Activated naive CD4-positive, alpha-beta T cell treated with anti-CD3 and anti-CD28 coated beads, Interleukin-2, amount 50 U/mL, for 24 hours (primary cell): ENCODE data around the gene TMCC3.
"Not testable (repeated sequence)": the region's sequence is repeated elsewhere in the genome, so short reads cannot be mapped to it uniquely, and the experiment has no call there.

ENCODE experiments used
- H3K27ac Mint-ChIP-seq: one replicate; pipeline ENCODE4 v1.8.0; 2021; ENCODE audit warnings: mild to moderate bottlenecking, mixed read lengths
- H3K27me3 Mint-ChIP-seq: one replicate; pipeline ENCODE4 v1.8.0; 2021; ENCODE audit warnings: mixed read lengths
- H3K36me3 Mint-ChIP-seq: one replicate; pipeline ENCODE4 v1.8.0; 2021; ENCODE audit warnings: mixed read lengths
- H3K4me1 Mint-ChIP-seq: one replicate; pipeline ENCODE4 v1.8.0; 2021; ENCODE audit warnings: mixed read lengths
- H3K4me3 Mint-ChIP-seq: one replicate; pipeline ENCODE4 v1.8.0; 2021; ENCODE audit warnings: mild to moderate bottlenecking, mixed read lengths
- H3K9me3 Mint-ChIP-seq: one replicate; pipeline ENCODE4 v1.8.0; 2021; ENCODE audit warnings: mixed read lengths

Gene TMCC3, protein sequence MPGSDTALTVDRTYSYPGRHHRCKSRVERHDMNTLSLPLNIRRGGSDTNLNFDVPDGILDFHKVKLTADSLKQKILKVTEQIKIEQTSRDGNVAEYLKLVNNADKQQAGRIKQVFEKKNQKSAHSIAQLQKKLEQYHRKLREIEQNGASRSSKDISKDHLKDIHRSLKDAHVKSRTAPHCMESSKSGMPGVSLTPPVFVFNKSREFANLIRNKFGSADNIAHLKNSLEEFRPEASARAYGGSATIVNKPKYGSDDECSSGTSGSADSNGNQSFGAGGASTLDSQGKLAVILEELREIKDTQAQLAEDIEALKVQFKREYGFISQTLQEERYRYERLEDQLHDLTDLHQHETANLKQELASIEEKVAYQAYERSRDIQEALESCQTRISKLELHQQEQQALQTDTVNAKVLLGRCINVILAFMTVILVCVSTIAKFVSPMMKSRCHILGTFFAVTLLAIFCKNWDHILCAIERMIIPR

DNA sequence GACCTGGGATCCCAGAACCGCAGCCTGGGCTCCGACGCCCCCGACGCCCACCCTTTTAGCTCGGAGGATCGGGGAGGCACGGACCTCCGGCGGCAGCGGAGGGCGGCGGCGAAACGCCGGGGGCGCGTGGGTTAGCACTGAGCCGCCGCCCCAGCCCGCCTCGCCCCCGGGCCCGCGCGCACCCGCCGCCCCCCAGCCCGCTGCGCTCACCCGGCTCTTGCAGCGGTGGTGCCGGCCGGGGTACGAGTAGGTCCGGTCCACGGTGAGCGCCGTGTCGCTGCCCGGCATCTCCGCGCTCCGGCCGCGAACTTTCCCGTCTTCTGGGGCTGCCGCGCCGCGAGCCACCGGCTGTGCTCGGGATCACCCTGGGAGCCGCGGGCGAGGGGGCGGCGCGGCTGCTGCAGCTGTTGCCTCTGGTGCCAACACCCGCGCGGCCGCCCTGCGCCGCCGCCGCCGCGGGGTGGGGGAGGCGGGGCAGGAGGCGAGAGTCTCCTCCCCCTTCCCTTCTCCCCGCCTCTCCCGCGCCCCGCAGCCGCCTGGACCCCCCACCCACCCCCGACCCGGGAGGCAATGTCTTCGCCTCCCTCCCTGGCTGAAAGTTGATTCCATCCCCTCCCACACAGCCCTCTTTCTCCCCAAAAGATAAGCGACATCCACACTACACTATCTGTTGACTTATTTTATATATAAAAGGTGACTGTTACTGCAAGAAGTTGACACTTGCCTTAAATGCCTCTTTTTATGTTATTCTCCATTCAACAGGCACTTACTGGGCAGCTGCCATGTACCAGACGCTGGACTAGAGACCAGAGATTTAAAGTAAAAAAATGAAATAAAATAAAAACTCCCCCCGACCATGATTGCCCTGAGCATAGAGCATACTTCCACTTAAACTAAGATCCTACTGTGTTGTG lies at the start of gene TMCC3:
Gene TMCC3 (minus strand): TSS at position 415 of the 914 bp plus-strand sequence. CDS start 127 bp downstream, at position 288.
- Mint-ChIP-seq H3K27me3 (peaks cover 35% of the 10 kb centered on the region), H3K36me3 (no peaks in the 10 kb centered on the region), H3K4me1 (peaks cover 4% of the 10 kb centered on the region), H3K4me3 (peak within 1 kb of the TSS; percentile 85), H3K9me3 (no peaks in the 10 kb centered on the region), H3K27ac (no peak within 1 kb of the TSS)

DNA sequence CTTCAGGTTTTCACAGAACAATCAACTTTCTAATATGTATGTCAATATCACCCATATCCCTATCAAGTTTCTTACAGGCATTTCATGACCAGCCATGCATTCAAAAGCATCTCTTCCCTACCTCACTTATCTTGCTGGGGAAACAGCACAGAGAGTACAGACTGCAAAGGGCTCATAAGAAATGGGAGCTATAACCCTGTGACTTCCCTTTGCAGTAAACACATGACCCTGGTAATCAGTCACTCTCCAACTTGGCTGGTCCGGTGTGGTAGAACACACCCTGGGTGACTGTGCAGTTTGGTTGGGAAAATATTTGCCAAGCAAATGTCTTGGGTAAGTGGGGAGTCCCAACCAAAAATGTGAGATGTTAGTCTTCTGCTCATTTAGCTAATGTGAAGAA lies 49.4 kb upstream of the TMCC3 start:
- no peak overlapping the region for H3K4me3 Mint-ChIP-seq
- H3K4me1 Mint-ChIP-seq: no peaks in the 10 kb centered on the region

DNA sequence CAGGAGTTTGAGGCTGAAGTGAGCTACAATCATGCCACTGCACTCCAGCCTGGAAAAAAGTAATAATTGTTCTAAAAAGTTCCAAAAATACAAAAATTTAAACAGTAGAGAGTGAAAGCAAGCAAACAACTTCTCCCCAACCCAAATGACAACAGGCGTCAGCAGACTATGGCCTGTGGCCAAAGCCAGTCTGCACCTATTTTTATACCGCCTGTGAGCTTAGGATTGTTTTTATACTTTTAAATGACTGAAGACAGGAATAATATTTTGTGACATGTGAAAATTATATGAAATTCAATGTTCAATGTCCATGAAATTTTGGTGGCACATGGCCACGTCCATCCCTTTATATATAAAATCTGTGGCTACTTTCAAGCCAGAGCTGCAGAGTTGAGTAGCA lies 48.2 kb upstream of the TMCC3 start:
- Mint-ChIP-seq H3K27ac (no peak overlapping the region), H3K4me1 (no peaks in the 10 kb centered on the region), H3K4me3 (no peak overlapping the region), H3K27me3 (no peaks in the 10 kb centered on the region), H3K9me3 (no peaks in the 10 kb centered on the region), H3K36me3 (no peaks in the 10 kb centered on the region)

More for the DNA sequence above, 49.4 kb upstream of the TMCC3 start:
- Mint-ChIP-seq H3K36me3 (no peaks in the 10 kb centered on the region), H3K27ac (no peak overlapping the region), H3K9me3 (no peaks in the 10 kb centered on the region), H3K27me3 (no peaks in the 10 kb centered on the region)

DNA sequence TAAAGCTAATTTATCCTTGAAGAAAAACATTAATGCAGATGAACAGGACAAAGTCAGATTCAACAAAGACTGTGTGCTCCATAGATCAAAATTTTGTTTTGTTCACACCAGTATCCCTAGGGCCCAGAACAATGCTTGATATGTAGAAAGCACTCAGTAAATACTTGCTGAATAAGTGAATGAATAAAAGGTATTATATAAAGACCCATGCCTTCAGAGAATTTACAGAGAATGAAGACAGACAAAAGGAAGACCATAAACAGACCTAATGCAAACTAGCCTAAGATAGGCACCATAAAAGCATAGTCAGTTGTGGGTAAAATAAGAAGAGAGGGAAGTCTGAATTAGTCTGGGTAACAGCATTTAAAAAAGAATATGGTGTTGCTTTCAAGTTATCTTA lies 47.3 kb upstream of the TMCC3 start:
- Mint-ChIP-seq H3K4me3 (no peak overlapping the region), H3K9me3 (no peaks in the 10 kb centered on the region), H3K27me3 (no peaks in the 10 kb centered on the region), H3K36me3 (no peaks in the 10 kb centered on the region), H3K27ac (no peak overlapping the region), H3K4me1 (no peaks in the 10 kb centered on the region)

DNA sequence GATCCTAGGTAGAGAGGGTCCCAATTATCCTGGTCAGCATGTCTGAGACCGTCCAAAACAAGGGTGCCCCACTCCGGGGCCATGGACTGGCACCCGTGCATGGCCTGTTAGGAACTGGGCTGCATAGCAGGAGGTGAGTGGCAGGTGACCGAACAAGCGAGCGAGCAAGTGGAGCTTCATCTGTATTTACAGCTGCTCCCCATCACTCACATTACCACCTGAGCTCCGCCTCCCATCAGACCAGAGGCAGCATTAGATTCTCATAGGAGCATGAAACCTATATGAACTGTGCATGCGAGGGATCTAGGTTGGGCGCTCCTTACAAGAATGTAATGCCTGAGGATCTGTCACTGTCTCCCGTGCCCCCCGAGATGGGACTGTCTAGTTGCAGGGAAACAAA lies 44.4 kb upstream of the TMCC3 start:
- Mint-ChIP-seq H3K27ac (no peak overlapping the region), H3K27me3 (no peaks in the 10 kb centered on the region), H3K36me3 (no peaks in the 10 kb centered on the region), H3K9me3 (no peaks in the 10 kb centered on the region), H3K4me3 (no peak overlapping the region), H3K4me1 (no peaks in the 10 kb centered on the region)

DNA sequence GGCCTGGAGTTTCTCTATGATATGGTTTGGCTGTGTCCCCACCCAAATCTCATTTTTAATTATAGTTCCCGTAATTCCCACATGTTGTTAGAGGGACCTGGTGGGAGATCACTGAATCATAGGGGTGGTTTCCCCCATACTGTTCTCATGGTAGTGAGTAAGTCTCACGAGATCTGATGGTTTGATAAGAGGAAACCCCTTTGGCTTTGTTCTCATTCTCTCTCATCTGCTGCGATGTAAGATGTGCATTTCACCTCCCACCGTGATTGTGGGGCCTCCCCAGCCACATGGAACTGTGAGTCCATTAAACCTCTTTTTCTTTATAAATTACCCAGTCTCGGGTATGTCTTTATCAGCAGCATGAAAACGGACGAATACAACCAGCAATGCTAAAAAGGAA lies 42.5 kb upstream of the TMCC3 start:
- H3K27ac Mint-ChIP-seq, H3K36me3 Mint-ChIP-seq, H3K4me3 Mint-ChIP-seq, H3K27me3 Mint-ChIP-seq, H3K9me3 Mint-ChIP-seq, H3K4me1 Mint-ChIP-seq: not testable (repeated sequence)

DNA sequence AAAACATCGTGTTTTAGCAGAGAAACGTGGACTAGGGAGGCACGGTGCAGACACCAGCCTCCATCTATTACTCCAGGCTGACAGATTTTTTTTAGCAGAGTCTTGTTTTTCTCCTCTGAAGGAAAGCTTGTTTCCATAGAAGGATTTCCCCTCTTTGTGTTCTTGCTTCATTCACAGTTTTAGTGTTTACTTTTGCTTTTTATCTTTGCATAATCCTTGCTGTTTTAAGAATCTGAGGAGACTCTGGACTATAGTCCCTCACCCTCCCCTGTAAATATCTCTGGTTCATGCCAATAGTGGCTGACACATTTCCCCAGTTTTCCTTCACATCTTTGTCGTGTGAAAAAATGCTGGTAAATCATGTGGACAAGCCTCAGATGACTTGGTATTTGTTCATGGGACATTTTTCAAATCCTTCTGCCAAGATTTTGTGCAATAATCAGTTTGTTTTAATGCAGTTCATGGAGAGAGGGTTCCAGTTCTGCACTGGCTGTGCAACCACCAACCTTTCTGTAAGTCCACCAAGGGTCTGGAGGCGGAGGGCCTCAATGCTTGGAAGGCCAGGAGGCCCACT lies 39.9 kb upstream of the TMCC3 start:
- Mint-ChIP-seq H3K4me1 (no peaks in the 10 kb centered on the region), H3K27me3 (no peaks in the 10 kb centered on the region), H3K4me3 (no peak overlapping the region), H3K36me3 (no peaks in the 10 kb centered on the region), H3K27ac (no peak overlapping the region), H3K9me3 (no peaks in the 10 kb centered on the region)

DNA sequence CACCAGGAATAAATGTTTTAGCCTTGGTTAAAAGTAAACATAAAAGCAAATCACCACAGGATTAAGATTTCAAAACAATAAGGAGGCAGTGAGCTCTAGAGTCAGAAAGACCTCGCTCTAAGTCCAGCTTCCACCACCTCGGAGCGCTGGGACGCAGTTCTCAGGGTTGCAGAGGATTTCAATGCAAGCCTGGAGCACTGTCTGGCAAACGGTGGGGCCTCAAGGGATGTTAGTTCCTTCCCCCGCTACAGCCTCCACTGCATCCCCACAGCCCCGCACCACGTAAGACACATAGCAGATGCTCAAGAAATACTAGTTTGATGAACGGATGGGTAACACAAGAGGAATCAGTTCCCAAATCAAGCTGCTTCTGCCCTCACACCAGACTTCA lies 39.3 kb upstream of the TMCC3 start:
- Mint-ChIP-seq H3K4me1 (no peaks in the 10 kb centered on the region), H3K4me3 (no peak overlapping the region), H3K9me3 (no peaks in the 10 kb centered on the region), H3K27ac (no peak overlapping the region), H3K27me3 (no peaks in the 10 kb centered on the region), H3K36me3 (no peaks in the 10 kb centered on the region)

DNA sequence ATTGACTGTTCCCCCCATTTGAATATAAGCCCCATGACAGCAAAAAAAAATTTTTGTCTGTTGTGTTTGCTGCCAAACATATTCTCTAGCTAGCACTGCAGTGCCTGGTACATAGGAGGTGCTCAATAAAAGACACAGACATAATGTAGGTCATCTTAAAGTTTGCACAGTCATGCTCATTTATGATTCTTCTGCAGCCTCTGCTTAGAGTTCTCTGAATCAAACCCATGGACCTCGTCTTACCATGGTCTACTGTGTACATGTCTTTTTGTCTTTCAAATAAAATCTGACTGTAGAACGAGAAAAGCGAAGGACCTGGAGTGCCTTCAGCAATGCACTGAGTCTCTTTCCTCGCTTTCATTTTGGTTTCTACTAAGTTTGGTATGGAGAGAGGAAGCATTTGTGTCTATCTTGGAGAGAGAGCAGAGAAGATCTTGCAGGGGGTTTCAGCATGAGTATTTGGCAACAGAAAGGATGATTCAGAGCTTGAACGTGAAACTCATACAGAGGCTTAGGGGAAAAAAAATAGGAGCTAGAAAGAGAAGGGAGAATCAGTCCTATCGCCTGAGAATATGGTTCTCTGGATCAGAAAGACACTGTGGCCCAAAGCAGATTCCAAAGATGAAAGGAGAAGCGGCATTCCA lies 38.8 kb upstream of the TMCC3 start:
- Mint-ChIP-seq H3K36me3 (no peaks in the 10 kb centered on the region), H3K4me1 (no peaks in the 10 kb centered on the region), H3K9me3 (no peaks in the 10 kb centered on the region), H3K4me3 (no peak overlapping the region), H3K27me3 (no peaks in the 10 kb centered on the region), H3K27ac (no peak overlapping the region)

DNA sequence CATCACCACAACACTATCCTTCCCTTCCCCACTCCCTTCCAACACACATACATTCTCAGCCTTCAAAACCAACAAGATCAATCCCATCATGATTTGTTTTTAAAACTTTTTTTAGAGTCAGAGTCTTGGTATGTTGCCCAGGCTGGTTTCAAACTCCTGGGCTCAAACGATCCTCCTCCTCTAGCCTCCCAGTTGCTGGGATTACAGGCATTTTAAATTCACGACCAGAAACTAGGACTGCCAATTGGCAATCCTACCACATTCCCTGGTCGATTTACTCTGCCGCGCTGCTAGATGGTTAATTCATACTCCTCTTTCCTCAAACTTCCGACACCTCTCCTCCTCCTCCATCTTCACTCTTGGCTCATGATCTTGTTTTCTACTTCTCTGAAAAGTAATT lies 37.5 kb upstream of the TMCC3 start:
- Mint-ChIP-seq H3K36me3 (no peaks in the 10 kb centered on the region), H3K9me3 (no peaks in the 10 kb centered on the region), H3K4me3 (no peak overlapping the region), H3K27ac (no peak overlapping the region), H3K27me3 (no peaks in the 10 kb centered on the region), H3K4me1 (no peaks in the 10 kb centered on the region)

DNA sequence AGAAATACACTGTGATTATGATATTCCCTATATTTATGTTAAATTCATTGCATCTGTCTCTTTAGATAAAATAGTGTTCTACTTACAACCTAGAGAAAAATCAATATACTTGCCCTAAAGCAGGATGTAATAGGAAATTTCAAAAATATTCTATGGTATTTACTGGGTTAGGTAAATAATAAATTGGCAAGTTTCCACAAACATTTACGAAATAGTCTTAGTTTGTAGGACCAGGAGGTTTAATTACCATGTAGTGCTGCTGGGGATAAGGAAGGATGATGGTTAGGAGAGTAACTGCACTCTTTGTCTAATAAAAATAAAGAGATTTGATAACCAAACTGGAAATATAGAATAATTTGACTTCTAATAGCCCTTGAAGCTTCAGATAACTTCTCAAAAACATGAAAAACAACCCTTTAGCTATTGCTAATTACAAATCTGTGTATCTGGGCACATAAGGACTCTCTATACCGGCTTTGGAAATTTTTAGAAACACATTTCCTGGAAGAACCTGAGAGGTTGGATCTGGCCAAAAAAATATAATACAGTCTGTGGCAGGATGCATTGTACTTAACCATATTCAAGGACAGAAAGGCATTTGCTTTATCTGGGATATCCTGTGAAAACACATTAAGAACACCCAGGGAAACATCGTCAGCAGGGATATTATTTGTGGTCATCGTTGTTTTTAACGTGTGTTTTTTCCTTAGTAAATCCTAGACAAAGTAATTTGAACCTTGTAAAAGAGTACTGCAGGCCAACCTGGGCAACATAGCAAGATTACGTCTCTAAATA lies 36.7 kb upstream of the TMCC3 start:
- Mint-ChIP-seq H3K4me3 (no peak overlapping the region), H3K4me1 (no peaks in the 10 kb centered on the region), H3K9me3 (no peaks in the 10 kb centered on the region)

DNA sequence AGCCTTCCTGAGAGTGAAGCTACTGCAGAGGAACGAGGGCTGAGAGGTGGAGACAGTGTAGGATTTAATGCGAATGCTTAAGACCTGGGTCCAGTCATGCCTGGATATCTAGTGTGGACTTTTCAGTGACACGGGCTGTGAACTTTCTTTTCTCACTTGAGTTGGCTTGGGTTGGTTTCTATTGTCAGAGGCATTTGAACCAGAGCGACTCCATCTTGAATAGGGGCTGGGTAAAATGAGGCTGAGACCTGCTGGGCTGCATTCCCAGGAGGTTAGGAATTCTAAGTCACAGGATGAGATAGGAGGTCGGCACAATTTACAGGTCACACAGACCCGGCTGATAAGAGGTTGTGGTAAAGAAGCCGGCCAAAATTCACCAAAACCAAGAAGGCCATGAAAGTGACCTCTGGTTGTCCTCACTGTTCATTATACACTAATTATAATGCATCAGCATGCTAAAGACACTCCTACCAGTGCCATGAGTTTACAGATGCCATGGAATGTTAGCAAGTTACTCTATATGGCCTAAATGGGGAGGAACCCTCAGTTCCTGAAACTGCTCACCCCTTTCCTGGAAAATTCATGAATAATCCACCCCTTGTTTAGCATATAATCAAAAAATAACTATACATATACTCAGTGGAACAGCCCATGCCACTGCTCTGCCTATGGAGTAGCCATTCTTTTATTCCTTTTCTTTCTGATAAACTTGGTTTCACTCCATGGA lies 34.2 kb upstream of the TMCC3 start:
- Mint-ChIP-seq H3K4me1 (no peaks in the 10 kb centered on the region), H3K4me3 (no peak overlapping the region), H3K36me3 (no peaks in the 10 kb centered on the region), H3K9me3 (no peaks in the 10 kb centered on the region), H3K27ac (no peak overlapping the region), H3K27me3 (no peaks in the 10 kb centered on the region)

More for the DNA sequence above, 36.7 kb upstream of the TMCC3 start:
- no peaks in the 10 kb centered on the region for H3K27me3 Mint-ChIP-seq
- no peak overlapping the region for H3K27ac Mint-ChIP-seq
- H3K36me3 Mint-ChIP-seq: no peaks in the 10 kb centered on the region

DNA sequence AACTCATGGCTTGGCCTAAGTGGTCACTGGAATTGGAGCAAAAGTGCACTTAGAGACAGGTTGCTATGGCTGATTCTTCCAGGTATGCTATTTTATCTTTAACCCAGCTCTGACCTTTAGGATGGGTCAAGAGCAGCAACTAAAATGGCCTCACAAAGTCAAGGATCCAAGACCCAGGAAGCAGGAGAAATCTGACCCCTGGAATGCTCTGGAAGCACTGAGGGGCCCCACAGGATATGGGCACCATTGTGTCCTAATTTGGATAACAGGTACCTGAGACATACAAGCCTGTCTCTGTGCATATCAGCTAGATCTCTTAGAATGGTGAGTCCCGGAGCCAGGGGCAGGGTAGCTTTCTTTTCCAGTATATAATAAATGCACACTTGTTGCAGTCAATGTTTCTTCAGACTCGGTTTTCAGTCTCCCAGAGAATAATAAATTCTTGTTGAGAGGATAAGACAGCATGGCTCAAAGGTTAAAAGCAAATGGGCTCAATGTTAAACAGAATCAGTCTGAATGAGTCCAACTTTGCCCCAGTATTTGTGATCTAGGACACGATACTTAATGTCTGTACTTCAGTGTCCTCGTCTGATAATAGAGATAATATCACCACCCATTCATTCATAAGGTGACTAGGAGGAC lies 29.3 kb upstream of the TMCC3 start:
- H3K9me3 Mint-ChIP-seq: no peaks in the 10 kb centered on the region
- no peaks in the 10 kb centered on the region for H3K36me3 Mint-ChIP-seq
- peaks cover 15% of the 10 kb centered on the region for H3K4me1 Mint-ChIP-seq
- peaks cover 3% of the 10 kb centered on the region for H3K27me3 Mint-ChIP-seq
- H3K27ac Mint-ChIP-seq: no peak overlapping the region
- H3K4me3 Mint-ChIP-seq: no peak overlapping the region

DNA sequence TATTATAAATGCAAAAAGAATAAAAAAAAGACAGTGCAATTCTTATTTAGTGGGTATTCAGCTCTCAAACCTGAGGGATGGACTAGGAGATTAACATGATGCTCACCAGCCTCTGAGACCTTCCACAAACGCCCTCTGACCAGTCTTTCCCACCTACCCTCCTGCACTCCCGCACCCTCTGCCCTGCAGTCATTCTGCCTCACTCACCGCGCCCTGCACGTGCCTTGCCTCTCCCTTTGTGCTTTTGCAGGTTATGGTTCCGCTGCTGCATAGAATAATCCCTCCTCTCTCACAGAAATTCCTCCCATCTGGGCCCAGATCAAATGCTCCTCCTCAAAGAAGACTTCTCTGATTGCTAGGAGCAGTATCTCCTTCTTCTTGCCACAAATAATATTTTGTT lies 28.5 kb upstream of the TMCC3 start:
- H3K4me1 Mint-ChIP-seq: peaks cover 17% of the 10 kb centered on the region
- no peak overlapping the region for H3K27ac Mint-ChIP-seq
- H3K4me3 Mint-ChIP-seq: no peak overlapping the region
- peaks cover 5% of the 10 kb centered on the region for H3K27me3 Mint-ChIP-seq
- no peaks in the 10 kb centered on the region for H3K36me3 Mint-ChIP-seq
- no peaks in the 10 kb centered on the region for H3K9me3 Mint-ChIP-seq
